Activated T-helper 2 cell treated with anti-CD3 and anti-CD28 coated beads, Interferon-gamma antibody, Interleukin-2, Interleukin-4, amounts not matched to agents 10 μg/mL and 5 μg/mL and 100 μg/mL, durations not matched to agents 14 hours and 24 hours and 36 hours (primary cell): ENCODE measurements around the gene SNX12. TPM values are rescaled to one million over a fixed set of nuclear protein-coding genes. Genes with fewer than 3 reads are reported as not detected.

Experiments
- DNase-seq: peaks from one replicate; pipeline ENCODE4 v3.0.0; 2021; ENCODE audit warnings: low spot score
- H3K27ac Mint-ChIP-seq: one replicate; pipeline ENCODE4 v1.8.0; 2021; ENCODE audit warnings: mixed read lengths
- H3K27me3 Mint-ChIP-seq: one replicate; pipeline ENCODE4 v1.8.0; 2021; ENCODE audit warnings: low read depth, mixed read lengths
- H3K36me3 Mint-ChIP-seq: one replicate; pipeline ENCODE4 v1.8.0; 2021; ENCODE audit warnings: low read depth, mixed read lengths
- H3K4me1 Mint-ChIP-seq: one replicate; pipeline ENCODE4 v1.8.0; 2021; ENCODE audit warnings: low read depth, mixed read lengths
- H3K4me3 Mint-ChIP-seq: one replicate; pipeline ENCODE4 v1.8.0; 2021; ENCODE audit warnings: low read depth, mild to moderate bottlenecking, moderate library complexity, mixed read lengths
- H3K9me3 Mint-ChIP-seq: one replicate; pipeline ENCODE4 v1.8.0; 2021; ENCODE audit warnings: mixed read lengths
- intact Hi-C: fragments of 100-400 bp; cut with micrococcal nuclease; formaldehyde crosslinking; loops from one replicate; pipeline ENCODE4 v1.15.1; 2023
- total RNA-seq: library from RNA; stranded (reverse); gene quantifications from 2 replicates; pipeline ENCODE4 v1.2.3, GENCODE V29; 2022

SNX12 gene
- 49.9 and 50.1 TPM in 2 replicates for total RNA-seq

- intact Hi-C loops, result loop anchor here (1.0 to 2.0 kb wide), 2 partner anchors 27 to 43 kb away; partner anchors contain the start of genes FOXO4 and IL2RG
- H3K9me3 Mint-ChIP-seq, result no peaks in the 10 kb centered on the region
- H3K4me3 Mint-ChIP-seq, result peak within 1 kb of the TSS; percentile 99
- peaks cover 15% of the 10 kb centered on the region for H3K4me1 Mint-ChIP-seq
- H3K27me3 Mint-ChIP-seq, result peaks cover 10% of the 10 kb centered on the region
- peaks cover 18% of the 10 kb centered on the region for H3K36me3 Mint-ChIP-seq
- peak within 1 kb of the TSS; percentile 95 for H3K27ac Mint-ChIP-seq
- DNase-seq, result peak; percentile 87
These were observed at the start of gene SNX12 for GRCh38 chrX:71068044-71068918. Gene SNX12, minus strand, starts transcription at chrX:71068334. Its CDS starts 28 bp downstream, at chrX:71068306.

DNA sequence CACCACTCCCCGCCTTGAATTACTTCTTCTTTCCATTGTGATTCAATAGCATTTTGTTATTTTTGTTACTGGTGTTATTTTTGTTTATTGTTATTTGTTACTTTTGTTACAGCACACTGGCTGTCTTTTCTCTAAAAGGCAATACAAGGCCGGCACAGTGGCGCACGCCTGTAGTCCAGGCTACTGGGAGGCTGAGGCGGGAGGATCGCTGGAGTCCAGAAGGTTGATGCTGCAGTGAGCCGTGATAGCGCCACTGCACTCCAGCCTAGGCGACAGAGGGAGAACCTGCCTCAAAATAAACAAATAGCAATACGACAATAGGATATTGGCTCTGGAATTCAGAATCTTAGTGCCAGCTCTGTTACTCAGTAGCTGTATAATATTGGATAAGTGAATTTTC lies 49.2 kb upstream of the SNX12 start:
- Mint-ChIP-seq H3K27ac (no peak overlapping the region), H3K36me3 (peaks cover 18% of the 10 kb centered on the region), H3K4me1 (peaks cover 18% of the 10 kb centered on the region), H3K27me3 (no peaks in the 10 kb centered on the region), H3K4me3 (peak overlapping the region; percentile 13), H3K9me3 (no peaks in the 10 kb centered on the region)
- intact Hi-C loops, result loop anchor here (10.0 kb wide), 1 partner anchor 247 kb away; the partner anchor contains the start of gene TAF1
- DNase-seq, result no peak

GRCh38 chrX:71111921-71112431 lies 43.8 kb upstream of the SNX12 start:
- Mint-ChIP-seq H3K4me3 (peak overlapping the region; percentile 100), H3K27ac (peak overlapping the region; percentile 95), H3K27me3 (no peaks in the 10 kb centered on the region), H3K9me3 (no peaks in the 10 kb centered on the region), H3K4me1 (peaks cover 35% of the 10 kb centered on the region), H3K36me3 (peaks cover 45% of the 10 kb centered on the region)
- DNase-seq, result no peak
- intact Hi-C loops, result loop anchor here (1.0 to 10.0 kb wide), 5 partner anchors 9 to 253 kb away; partner anchors contain the start of genes NONO, SNX12 and TAF1

DNA sequence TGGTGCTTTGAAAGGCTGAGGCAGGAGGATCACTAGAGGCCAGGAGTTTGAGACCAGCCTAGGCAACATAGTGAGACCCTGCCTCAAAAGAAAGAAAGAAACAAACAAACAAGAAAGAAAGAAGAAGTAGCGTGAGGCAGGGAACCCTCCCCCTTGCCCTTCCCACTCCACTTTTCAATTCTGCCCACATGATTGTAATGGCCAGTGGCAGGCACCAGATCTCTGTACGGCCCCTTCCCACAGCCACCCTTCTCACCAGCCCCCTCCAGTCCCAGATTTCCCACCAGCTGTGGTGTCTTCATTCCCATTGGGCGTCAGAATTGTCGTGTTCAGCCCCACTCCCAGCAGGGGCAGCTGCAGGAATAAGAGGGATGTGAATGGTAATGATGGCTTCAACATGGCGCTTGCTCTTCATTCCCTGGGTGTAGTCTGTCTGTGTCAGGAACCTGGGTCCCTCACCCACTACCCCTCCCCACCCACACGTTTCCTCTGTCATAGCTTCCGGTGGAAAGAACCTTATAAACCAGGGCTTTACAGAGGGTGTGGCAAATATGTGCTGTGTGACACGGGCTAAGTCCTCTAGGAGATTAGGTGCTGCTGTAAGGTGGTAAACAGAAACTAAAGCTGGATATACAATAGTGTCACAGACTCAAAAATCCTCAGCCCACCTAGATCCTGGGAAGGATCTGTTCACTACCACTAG lies 43.2 kb upstream of the SNX12 start, which contains the start of gene IL2RG:
Gene IL2RG, minus strand, starts transcription at position 437 of the 703 bp plus-strand sequence. Its CDS starts 38 bp downstream, at position 399.
- peaks cover 50% of the 10 kb centered on the region for H3K36me3 Mint-ChIP-seq
- peak within 1 kb of the TSS; percentile 100 for H3K4me3 Mint-ChIP-seq
- peak; percentile 74 for DNase-seq
- peaks cover 39% of the 10 kb centered on the region for H3K4me1 Mint-ChIP-seq
- intact Hi-C loops, result loop anchor here (1.0 to 10.0 kb wide), 5 partner anchors 8 to 254 kb away; partner anchors contain the start of genes NONO, SNX12 and TAF1
- H3K27ac Mint-ChIP-seq, result peak within 1 kb of the TSS; percentile 95
- no peaks in the 10 kb centered on the region for H3K27me3 Mint-ChIP-seq
- no peaks in the 10 kb centered on the region for H3K9me3 Mint-ChIP-seq

DNA sequence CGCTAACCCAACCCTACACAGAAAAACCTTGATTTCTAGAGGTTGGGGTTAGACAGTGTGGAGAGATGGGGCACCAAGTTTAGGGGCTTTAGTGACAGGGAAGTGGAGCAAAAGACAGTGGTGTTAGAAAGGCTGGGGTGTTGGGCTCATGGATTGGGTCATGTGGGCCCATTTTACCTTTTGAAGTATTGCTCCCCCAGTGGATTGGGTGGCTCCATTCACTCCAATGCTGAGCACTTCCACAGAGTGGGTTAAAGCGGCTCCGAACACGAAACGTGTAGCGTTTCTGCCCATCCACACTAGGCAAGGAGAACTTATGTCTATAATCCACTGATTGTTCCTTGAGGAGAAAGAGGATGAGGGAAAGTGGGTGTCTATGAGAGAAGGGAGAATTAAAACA lies 40.9 kb upstream of the SNX12 start:
- intact Hi-C loops, result no loop called here
- Mint-ChIP-seq H3K4me1 (peaks cover 55% of the 10 kb centered on the region), H3K36me3 (peaks cover 69% of the 10 kb centered on the region), H3K27ac (peak overlapping the region; percentile 85), H3K9me3 (no peaks in the 10 kb centered on the region), H3K4me3 (peak overlapping the region; percentile 100), H3K27me3 (no peaks in the 10 kb centered on the region)
- no peak for DNase-seq

DNA sequence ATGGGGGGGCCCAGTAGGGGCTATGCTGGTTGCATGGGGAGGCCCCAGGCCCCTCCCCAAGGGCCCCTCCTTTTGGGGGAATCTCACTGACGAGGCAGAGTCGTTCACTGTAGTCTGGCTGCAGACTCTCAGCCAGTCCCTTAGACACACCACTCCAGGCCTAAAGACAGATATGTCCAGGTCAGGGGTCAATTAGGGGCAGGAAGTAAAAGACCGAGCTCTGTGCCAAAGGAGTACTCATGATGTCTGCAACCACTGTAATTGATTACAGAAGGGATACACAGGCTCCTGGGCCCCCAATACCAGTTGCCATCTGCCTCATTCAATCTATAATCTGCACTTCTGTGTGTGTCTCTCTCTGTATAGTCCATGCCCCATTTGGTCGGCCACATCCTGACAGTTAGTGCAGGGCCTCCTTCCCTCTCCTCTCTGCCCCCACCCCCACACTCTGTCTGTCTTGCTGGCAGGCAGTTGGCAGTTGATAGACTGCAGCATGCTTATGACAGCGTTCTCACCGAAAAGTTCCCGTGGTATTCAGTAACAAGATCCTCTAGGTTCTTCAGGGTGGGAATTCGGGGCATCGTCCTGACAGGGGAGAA lies 39.7 kb upstream of the SNX12 start:
- Mint-ChIP-seq H3K4me3 (peak overlapping the region; percentile 100), H3K27ac (peak overlapping the region; percentile 85), H3K27me3 (no peaks in the 10 kb centered on the region), H3K4me1 (peaks cover 62% of the 10 kb centered on the region), H3K9me3 (no peaks in the 10 kb centered on the region), H3K36me3 (peaks cover 73% of the 10 kb centered on the region)
- intact Hi-C loops, result no loop called here
- DNase-seq, result peak; percentile 44

GRCh38 chrX:71107245-71107644 lies 39.1 kb upstream of the SNX12 start:
- no peaks in the 10 kb centered on the region for H3K9me3 Mint-ChIP-seq
- peak overlapping the region; percentile 85 for H3K27ac Mint-ChIP-seq
- no peak for DNase-seq
- H3K36me3 Mint-ChIP-seq, result peaks cover 73% of the 10 kb centered on the region
- intact Hi-C loops, result no loop called here
- peaks cover 64% of the 10 kb centered on the region for H3K4me1 Mint-ChIP-seq
- H3K4me3 Mint-ChIP-seq, result peak overlapping the region; percentile 100
- no peaks in the 10 kb centered on the region for H3K27me3 Mint-ChIP-seq

DNA sequence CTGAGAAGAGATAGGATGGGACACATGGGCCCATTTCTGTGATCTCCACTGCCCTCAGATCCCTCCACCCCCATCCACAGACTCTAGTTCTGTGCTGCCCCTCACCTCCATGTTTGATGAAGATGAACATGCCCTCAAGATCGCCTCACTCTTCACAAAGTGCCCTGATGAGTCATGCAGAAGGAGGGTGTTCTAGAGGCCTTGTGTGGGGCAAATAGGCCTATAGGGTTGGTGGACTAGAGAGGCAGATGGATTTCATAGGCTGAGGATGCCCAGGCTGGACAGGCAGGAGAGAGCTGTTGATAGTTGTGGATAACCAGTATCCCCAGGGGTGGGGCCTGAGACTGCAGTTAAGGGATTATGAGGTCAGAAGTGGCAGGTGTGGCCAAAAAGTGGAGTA lies 38.3 kb upstream of the SNX12 start, which contains the start of gene CXorf65:
Gene CXorf65, minus strand, starts transcription at position 314 of the 400 bp plus-strand sequence. Its CDS starts 184 bp downstream, at position 130.
- H3K4me3 Mint-ChIP-seq, result peak within 1 kb of the TSS; percentile 100
- H3K36me3 Mint-ChIP-seq, result peaks cover 75% of the 10 kb centered on the region
- no peaks in the 10 kb centered on the region for H3K9me3 Mint-ChIP-seq
- intact Hi-C loops, result no loop called here
- DNase-seq, result no peak
- H3K4me1 Mint-ChIP-seq, result peaks cover 61% of the 10 kb centered on the region
- H3K27ac Mint-ChIP-seq, result peak within 1 kb of the TSS; percentile 89
- H3K27me3 Mint-ChIP-seq, result no peaks in the 10 kb centered on the region

- peak overlapping the region; percentile 17 for H3K4me3 Mint-ChIP-seq
These were observed 37.5 kb upstream of the SNX12 start for GRCh38 chrX:71105628-71106027.

GRCh38 chrX:71103110-71103983 lies 35.2 kb upstream of the SNX12 start:
- no peaks in the 10 kb centered on the region for H3K27me3 Mint-ChIP-seq
- intact Hi-C loops, result loop anchor here (1.0 to 5.0 kb wide), 3 partner anchors 8 to 429 kb away; partner anchors contain the start of genes IL2RG, MED12 and OGT
- H3K36me3 Mint-ChIP-seq, result peaks cover 44% of the 10 kb centered on the region

More at GRCh38 chrX:71105628-71106027, 37.5 kb upstream of the SNX12 start:
- no peak for DNase-seq
- intact Hi-C loops, result no loop called here
- peaks cover 60% of the 10 kb centered on the region for H3K4me1 Mint-ChIP-seq
- H3K36me3 Mint-ChIP-seq, result peaks cover 67% of the 10 kb centered on the region
- no peaks in the 10 kb centered on the region for H3K27me3 Mint-ChIP-seq
- H3K9me3 Mint-ChIP-seq, result no peaks in the 10 kb centered on the region
- H3K27ac Mint-ChIP-seq, result peak overlapping the region; percentile 89

DNA sequence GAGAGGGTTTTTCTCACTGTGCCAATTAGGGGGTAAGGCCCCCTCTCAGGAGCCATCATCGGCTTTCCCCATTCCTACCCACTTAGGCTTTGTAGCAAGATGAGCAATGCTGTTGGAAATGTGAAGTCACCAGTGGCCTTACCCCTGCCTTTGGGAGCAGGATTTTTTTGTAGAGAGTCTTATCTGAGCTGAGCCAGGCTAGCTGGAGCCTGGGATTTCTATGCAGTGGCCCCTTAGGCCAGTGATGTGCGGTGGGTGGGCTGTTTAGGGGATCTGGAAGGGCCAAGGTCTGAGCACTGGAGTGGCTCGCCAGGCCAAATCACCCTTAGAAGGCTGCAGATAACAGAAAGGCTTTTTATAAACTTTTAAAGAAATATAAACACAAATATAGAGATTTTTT lies 34.2 kb upstream of the SNX12 start:
- Mint-ChIP-seq H3K9me3 (no peaks in the 10 kb centered on the region), H3K36me3 (peaks cover 34% of the 10 kb centered on the region), H3K4me3 (no peak overlapping the region), H3K4me1 (peaks cover 56% of the 10 kb centered on the region), H3K27me3 (no peaks in the 10 kb centered on the region), H3K27ac (peak overlapping the region; percentile 92)
- intact Hi-C loops, result loop anchor here (2.0 to 5.0 kb wide), 2 partner anchors 17 to 430 kb away; partner anchors contain the start of genes MED12 and OGT
- no peak for DNase-seq

More at GRCh38 chrX:71103110-71103983, 35.2 kb upstream of the SNX12 start:
- H3K4me3 Mint-ChIP-seq, result peak overlapping the region; percentile 82
- H3K27ac Mint-ChIP-seq, result peak overlapping the region; percentile 92
- no peak for DNase-seq
- H3K4me1 Mint-ChIP-seq, result peaks cover 59% of the 10 kb centered on the region
- no peaks in the 10 kb centered on the region for H3K9me3 Mint-ChIP-seq
